Endothelial cell (in vitro differentiated cells): ENCODE data around the gene BCAP29. TPM values are rescaled to one million over a fixed set of nuclear protein-coding genes. Genes with fewer than 3 reads are reported as not detected.

Experiments used
- DNase-seq: peaks from one replicate; pipeline ENCODE4 v3.0.0; 2021; ENCODE audit warnings: low spot score
- H3K27ac Mint-ChIP-seq: one replicate; pipeline ENCODE4 v1.8.0; 2021; ENCODE audit warnings: mixed read lengths, inconsistent platforms; ENCODE audit not compliant: unreplicated experiment
- H3K27me3 Mint-ChIP-seq: one replicate; pipeline ENCODE4 v1.8.0; 2021; ENCODE audit warnings: mild to moderate bottlenecking, moderate library complexity, mixed read lengths, inconsistent platforms; ENCODE audit not compliant: unreplicated experiment
- H3K36me3 Mint-ChIP-seq: one replicate; pipeline ENCODE4 v1.8.0; 2021; ENCODE audit warnings: mild to moderate bottlenecking, low read depth, mixed read lengths, inconsistent platforms; ENCODE audit not compliant: unreplicated experiment
- H3K4me1 Mint-ChIP-seq: one replicate; pipeline ENCODE4 v1.8.0; 2021; ENCODE audit warnings: mild to moderate bottlenecking, mixed read lengths, inconsistent platforms; ENCODE audit not compliant: unreplicated experiment
- H3K4me3 Mint-ChIP-seq: one replicate; pipeline ENCODE4 v1.8.0; 2021; ENCODE audit warnings: mild to moderate bottlenecking, mixed read lengths, inconsistent platforms; ENCODE audit not compliant: unreplicated experiment
- H3K9me3 Mint-ChIP-seq: one replicate; pipeline ENCODE4 v1.8.0; 2021; ENCODE audit warnings: mixed read lengths, inconsistent platforms; ENCODE audit not compliant: unreplicated experiment
- total RNA-seq: library from RNA; stranded (reverse); fragmentation: NEBNext Ultra II Directional; extraction: Animal tissue kit (Norgen Biotek cat#: 25700); gene quantifications from one replicate; pipeline ENCODE4 v1.2.1, GENCODE V29; 2021; ENCODE audit not compliant: unreplicated experiment
- TF ChIP-seq, protein P1 (sequence below): fragments of 200-600 bp; sonication (generic); IDR thresholded peaks from one replicate; pipeline ENCODE4 v1.5.0; 2021; ENCODE audit warnings: antibody characterized with exemption; ENCODE audit not compliant: unreplicated experiment

The BCAP29 gene
- total RNA-seq, 1 donor from 2014 or later, result 114 TPM

DNA sequence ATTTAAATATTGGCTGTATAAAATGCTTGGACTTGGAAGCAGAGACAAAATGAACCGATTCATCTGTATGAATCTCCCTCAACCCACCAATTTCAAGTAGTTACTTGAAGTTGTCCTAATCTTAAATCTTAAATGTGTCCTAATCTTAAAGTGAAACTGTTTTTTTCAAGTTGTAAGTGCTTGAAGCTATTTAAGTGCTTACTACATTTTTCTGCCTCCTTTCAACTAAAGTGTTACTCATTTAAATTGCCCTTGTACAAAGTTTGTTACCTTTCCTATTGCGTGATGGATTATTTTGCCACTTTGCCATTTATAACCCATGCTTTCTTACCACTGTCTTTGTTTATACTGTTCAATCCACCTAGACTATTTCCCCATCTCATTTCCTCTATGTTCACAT, 2.8 kb downstream of the BCAP29 start:
- peak overlapping the region; percentile 7 for H3K27ac Mint-ChIP-seq
- peak overlapping the region; percentile 39 for H3K4me3 Mint-ChIP-seq
- TF ChIP-seq, protein P1, sequence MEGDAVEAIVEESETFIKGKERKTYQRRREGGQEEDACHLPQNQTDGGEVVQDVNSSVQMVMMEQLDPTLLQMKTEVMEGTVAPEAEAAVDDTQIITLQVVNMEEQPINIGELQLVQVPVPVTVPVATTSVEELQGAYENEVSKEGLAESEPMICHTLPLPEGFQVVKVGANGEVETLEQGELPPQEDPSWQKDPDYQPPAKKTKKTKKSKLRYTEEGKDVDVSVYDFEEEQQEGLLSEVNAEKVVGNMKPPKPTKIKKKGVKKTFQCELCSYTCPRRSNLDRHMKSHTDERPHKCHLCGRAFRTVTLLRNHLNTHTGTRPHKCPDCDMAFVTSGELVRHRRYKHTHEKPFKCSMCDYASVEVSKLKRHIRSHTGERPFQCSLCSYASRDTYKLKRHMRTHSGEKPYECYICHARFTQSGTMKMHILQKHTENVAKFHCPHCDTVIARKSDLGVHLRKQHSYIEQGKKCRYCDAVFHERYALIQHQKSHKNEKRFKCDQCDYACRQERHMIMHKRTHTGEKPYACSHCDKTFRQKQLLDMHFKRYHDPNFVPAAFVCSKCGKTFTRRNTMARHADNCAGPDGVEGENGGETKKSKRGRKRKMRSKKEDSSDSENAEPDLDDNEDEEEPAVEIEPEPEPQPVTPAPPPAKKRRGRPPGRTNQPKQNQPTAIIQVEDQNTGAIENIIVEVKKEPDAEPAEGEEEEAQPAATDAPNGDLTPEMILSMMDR, result no peak
- peaks cover 19% of the 10 kb centered on the region for H3K4me1 Mint-ChIP-seq
- no peak for DNase-seq
- H3K27me3 Mint-ChIP-seq, result no peaks in the 10 kb centered on the region
- no peaks in the 10 kb centered on the region for H3K9me3 Mint-ChIP-seq
- H3K36me3 Mint-ChIP-seq, result peaks cover 9% of the 10 kb centered on the region

DNA sequence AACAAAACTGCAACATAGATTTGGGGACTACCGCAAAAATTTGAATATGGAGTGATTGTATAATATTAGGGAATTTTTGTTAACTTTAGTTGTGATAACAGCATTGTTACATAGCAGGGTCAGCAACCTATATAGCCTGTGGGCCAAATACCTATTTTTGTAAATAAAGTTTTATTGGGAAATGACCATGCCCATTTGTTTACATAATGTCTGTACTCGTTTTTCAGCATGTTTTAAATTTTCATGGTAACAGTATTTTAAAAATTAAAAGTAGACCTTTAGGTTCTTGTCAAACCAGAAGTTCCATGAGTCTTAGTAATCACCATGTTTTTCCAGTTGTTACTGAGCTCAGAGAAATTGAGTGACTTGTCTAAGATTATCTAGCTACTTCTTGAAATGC, 4.7 kb downstream of the BCAP29 start:
- DNase-seq, result no peak
- Mint-ChIP-seq H3K36me3 (peaks cover 22% of the 10 kb centered on the region), H3K9me3 (no peaks in the 10 kb centered on the region), H3K27ac (no peak overlapping the region), H3K4me1 (peaks cover 16% of the 10 kb centered on the region), H3K27me3 (peaks cover 1% of the 10 kb centered on the region), H3K4me3 (no peak overlapping the region)
- TF ChIP-seq, protein P1, result no peak

DNA sequence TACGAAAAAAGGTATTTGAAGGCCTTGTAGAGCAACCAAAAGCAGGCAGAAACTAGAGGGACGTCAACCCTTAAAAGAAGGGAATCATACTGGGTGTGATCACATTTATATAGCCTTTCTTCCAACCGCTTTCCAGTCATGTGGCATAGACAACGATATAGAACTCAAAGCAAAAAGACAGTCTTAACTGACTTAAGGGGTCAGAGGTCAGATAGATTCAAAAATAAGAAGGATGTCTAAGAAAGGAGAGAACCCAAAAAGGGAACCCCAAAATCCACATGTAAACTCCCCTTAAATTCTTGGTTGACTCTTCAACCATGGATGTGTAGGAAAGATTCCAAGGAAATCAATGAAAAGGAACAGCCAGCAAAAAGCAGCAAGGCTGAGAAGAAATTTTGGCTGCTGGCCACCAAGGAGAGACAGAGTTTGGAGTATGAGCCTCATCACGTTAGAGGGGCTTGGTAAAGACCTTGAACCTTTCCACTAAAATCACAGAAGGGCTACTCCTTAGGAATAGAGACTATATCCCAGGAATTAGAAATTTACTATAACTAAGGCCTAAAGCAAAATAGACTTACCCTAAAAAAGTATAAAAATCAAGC, 8.6 kb downstream of the BCAP29 start:
- Mint-ChIP-seq H3K9me3 (no peaks in the 10 kb centered on the region), H3K27me3 (peaks cover 1% of the 10 kb centered on the region), H3K27ac (no peak overlapping the region), H3K36me3 (peaks cover 34% of the 10 kb centered on the region), H3K4me1 (peaks cover 9% of the 10 kb centered on the region), H3K4me3 (no peak overlapping the region)
- TF ChIP-seq, protein P1, result no peak
- DNase-seq, result no peak

DNA sequence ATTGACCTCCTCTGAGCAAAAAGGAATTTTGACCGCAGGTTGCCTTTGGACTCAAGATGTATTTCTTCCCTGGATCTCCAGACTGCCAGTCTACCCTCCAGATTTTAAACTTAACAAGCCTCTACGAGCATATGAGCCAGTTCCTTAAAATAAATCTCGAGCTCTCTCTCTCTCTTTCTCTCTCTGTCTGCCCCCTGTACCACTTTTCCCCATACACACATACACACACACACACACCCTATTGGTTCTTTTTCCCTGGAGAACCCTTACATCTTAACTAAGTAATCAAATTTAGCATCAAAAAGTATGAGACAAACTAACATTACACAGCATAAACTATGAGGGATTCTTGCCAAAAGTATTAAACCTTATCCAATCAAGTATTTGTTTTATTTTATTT, 11.4 kb downstream of the BCAP29 start:
- Mint-ChIP-seq H3K36me3 (peaks cover 43% of the 10 kb centered on the region), H3K4me3 (no peak overlapping the region), H3K9me3 (no peaks in the 10 kb centered on the region), H3K4me1 (peaks cover 27% of the 10 kb centered on the region), H3K27ac (no peak overlapping the region), H3K27me3 (peaks cover 1% of the 10 kb centered on the region)
- no peak for DNase-seq
- TF ChIP-seq, protein P1, result no peak

DNA sequence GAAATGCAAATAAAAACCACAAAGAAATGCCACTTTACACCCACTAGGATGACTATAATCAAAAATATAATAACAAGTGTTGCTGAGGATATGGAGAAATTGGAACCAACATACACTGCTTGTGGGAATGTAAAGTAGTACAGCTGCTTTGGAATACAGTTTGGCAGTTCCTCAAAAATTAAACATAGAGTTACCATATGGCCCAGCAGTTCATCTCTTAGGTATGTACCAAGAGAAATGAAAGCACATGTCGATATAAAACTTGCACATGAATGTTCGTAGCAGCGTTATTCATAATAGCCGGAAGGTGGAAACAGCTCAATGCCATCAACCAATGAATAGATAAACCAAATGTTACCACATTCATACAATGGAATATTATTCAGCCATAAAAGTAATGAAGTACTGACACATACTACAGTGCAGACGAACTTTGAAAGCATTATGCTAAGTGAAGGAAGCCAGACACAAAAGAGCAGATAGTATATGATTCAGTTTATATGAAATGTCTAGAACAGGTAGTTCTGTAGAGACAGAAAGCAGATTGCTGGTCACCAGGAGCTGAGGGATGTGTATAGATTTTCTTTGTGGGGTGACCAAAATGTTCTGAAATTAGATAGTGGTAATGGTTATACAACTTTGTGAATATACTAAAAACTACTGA, 12.4 kb downstream of the BCAP29 start:
- Mint-ChIP-seq H3K36me3 (peaks cover 43% of the 10 kb centered on the region), H3K27ac (no peak overlapping the region), H3K27me3 (peaks cover 5% of the 10 kb centered on the region), H3K4me1 (peaks cover 34% of the 10 kb centered on the region), H3K9me3 (no peaks in the 10 kb centered on the region), H3K4me3 (no peak overlapping the region)
- TF ChIP-seq, protein P1, result no peak
- DNase-seq, result no peak
